ENCODE data around the gene PPM1L.

Gene PPM1L

DNA sequence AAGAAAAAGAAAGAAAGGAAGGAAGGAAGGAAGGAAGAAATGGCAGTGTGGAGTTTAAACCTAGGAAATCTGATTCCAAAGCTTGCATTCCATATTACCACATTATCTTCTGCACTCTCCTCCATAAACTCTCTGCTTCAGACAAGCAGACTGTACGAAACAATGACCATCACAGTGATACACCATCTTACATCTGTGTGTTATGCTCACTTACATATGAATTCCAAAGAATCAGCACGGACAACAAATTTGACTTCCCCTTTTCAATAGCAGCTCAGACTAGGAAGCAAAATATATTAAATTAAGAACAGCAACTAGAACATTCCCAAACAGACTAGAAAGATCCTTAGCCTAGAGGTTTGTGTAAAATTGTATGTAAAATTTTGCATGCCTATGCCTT, 18.0 kb upstream of the PPM1L start:
- no peak overlapping the region for H3K9ac ChIP-seq
- H3K36me3 ChIP-seq (ENCODE audit: insufficient read depth): no peaks in the 10 kb centered on the region
- no peak overlapping the region for H2AFZ ChIP-seq (ENCODE audit: low read depth)
- H3K27ac ChIP-seq: no peak overlapping the region
- no peak overlapping the region for H3K4me2 ChIP-seq
- no peaks in the 10 kb centered on the region for H3K79me2 ChIP-seq (ENCODE audit: insufficient read depth, low read depth)
- no peaks in the 10 kb centered on the region for H4K20me1 ChIP-seq (ENCODE audit: insufficient read depth)
- TF ChIP-seq CTCF (conservative IDR thresholded peaks at IDR 0.05; ENCODE audit: low read depth, low read length): no peak
- no peaks in the 10 kb centered on the region for H3K4me1 ChIP-seq (ENCODE audit: low read depth, poor library complexity, severe bottlenecking)
- H3K4me3 ChIP-seq (IDR thresholded peaks at IDR 0.05; ENCODE audit: insufficient read depth, low read depth, low read length): no peak overlapping the region
- H3K27me3 ChIP-seq (ENCODE audit: insufficient read depth, low read depth): no peaks in the 10 kb centered on the region

DNA sequence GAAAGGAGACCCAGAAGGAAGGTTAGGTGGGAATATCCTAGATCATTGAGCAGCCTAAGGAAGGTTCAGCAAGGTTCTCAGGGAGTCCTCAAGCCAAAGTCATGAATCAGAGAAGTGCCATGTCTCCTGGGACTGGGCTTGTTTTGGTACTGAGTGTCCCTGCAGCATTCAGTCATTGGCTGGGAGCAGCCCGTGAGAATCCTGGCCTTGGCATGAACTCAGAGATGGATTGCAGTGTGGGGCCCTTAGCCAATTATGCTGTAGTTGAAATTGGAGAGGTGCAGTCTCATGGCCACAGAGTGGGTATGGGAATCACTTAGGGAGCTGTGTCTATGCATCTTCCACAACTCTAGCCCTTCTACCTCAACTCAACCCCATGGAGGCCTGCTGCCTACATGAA, 17.0 kb upstream of the PPM1L start:
- no peak for TF ChIP-seq CTCF (conservative IDR thresholded peaks at IDR 0.05; ENCODE audit: low read depth, low read length)
- Histone ChIP-seq H3K4me3 (IDR thresholded peaks at IDR 0.05; ENCODE audit: insufficient read depth, low read depth, low read length) (no peak overlapping the region), H3K27me3 (ENCODE audit: insufficient read depth, low read depth) (no peaks in the 10 kb centered on the region), H3K27ac (no peak overlapping the region), H4K20me1 (ENCODE audit: insufficient read depth) (no peaks in the 10 kb centered on the region), H2AFZ (ENCODE audit: low read depth) (no peak overlapping the region), H3K9ac (no peak overlapping the region), H3K4me1 (ENCODE audit: low read depth, poor library complexity, severe bottlenecking) (no peaks in the 10 kb centered on the region), H3K4me2 (no peak overlapping the region), H3K79me2 (ENCODE audit: insufficient read depth, low read depth) (no peaks in the 10 kb centered on the region), H3K36me3 (ENCODE audit: insufficient read depth) (no peaks in the 10 kb centered on the region)

DNA sequence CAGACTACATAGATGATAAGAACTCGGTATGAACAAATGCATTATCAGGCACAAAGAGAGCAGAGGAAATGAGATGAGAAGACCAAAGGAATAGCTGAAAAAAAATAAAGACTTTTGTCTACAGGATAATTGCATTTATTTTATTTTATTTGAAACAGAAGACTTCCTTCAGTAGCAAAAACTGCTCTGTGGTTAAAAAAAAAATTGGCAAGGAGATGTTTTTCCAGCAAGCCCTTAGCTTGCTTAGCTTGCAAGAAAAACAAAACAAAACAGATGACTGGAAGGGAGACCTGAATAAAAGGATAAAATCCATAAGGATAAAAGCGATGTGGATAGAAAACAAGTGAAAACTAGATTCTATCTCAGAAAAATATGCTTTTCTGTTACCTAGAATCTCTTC, 9.1 kb upstream of the PPM1L start:
- Histone ChIP-seq H3K9ac (no peak overlapping the region), H3K36me3 (ENCODE audit: insufficient read depth) (no peaks in the 10 kb centered on the region), H2AFZ (ENCODE audit: low read depth) (no peak overlapping the region), H4K20me1 (ENCODE audit: insufficient read depth) (no peaks in the 10 kb centered on the region), H3K79me2 (ENCODE audit: insufficient read depth, low read depth) (no peaks in the 10 kb centered on the region), H3K4me1 (ENCODE audit: low read depth, poor library complexity, severe bottlenecking) (peaks cover 14% of the 10 kb centered on the region), H3K4me2 (peak overlapping the region; percentile 33), H3K4me3 (IDR thresholded peaks at IDR 0.05; ENCODE audit: insufficient read depth, low read depth, low read length) (no peak overlapping the region), H3K27ac (peak overlapping the region; percentile 1; the same call in 1 of the 2 replicates), H3K27me3 (ENCODE audit: insufficient read depth, low read depth) (no peaks in the 10 kb centered on the region)
- no peak for TF ChIP-seq CTCF (conservative IDR thresholded peaks at IDR 0.05; ENCODE audit: low read depth, low read length)

DNA sequence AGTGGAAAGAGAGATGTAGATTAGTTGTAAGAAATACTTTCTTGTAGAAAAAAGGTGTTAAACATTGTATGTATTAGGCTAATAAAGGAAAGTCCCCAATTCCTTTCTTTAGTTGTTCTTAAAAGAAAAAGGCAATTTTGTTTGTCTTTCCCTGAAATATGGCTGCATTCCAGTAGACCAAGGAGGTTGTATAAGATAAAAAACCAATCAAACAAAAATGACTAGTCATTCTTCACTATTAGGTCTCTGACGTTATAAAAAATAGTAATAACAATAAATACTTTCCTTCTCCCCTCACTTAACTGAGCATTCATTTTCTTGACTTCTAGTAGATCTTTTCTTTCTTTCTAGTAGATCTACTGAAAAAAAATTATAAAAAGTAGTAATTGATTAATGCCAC, 8.6 kb upstream of the PPM1L start:
- Histone ChIP-seq H2AFZ (ENCODE audit: low read depth) (no peak overlapping the region), H3K4me2 (peak overlapping the region; percentile 33), H3K79me2 (ENCODE audit: insufficient read depth, low read depth) (no peaks in the 10 kb centered on the region), H3K9ac (no peak overlapping the region), H4K20me1 (ENCODE audit: insufficient read depth) (no peaks in the 10 kb centered on the region), H3K4me3 (IDR thresholded peaks at IDR 0.05; ENCODE audit: insufficient read depth, low read depth, low read length) (no peak overlapping the region), H3K27ac (peak overlapping the region; percentile 1; the same call in 1 of the 2 replicates), H3K36me3 (ENCODE audit: insufficient read depth) (no peaks in the 10 kb centered on the region), H3K4me1 (ENCODE audit: low read depth, poor library complexity, severe bottlenecking) (peaks cover 14% of the 10 kb centered on the region), H3K27me3 (ENCODE audit: insufficient read depth, low read depth) (no peaks in the 10 kb centered on the region)
- TF ChIP-seq CTCF (conservative IDR thresholded peaks at IDR 0.05; ENCODE audit: low read depth, low read length): no peak

Measured in KMS-11 (cell line).